K562 (cell line): ENCODE measurements around the gene MAL. TPM values are rescaled to one million over a fixed set of nuclear protein-coding genes. Genes with fewer than 3 reads are reported as not detected.

Source experiments
- ATAC-seq: fragments of 200-7000 bp; cut with Tn5 transposase; 3 replicates; pipeline ENCODE4 v1.9.1; 2020; ENCODE audit warnings: moderate library complexity
- BruUV-seq: library from RNA; stranded (reverse); fragments of 400-500 nt; replicated peaks from 2 replicates; lab custom pipeline; 2021; lab: Mats Ljungman, UMichigan
- CTCF ChIA-PET: fragments of 300-600 bp; formaldehyde crosslinking; extraction: SDS; loops from one replicate; lab custom pipeline; 2021; ENCODE audit warnings: low intra/inter-chr PET ratio; lab: Yijun Ruan, JAX
- POLR2A ChIA-PET: fragments of 300-600, 350-650 bp; sonication (Branson Sonifier 250); formaldehyde crosslinking; extraction: SDS; loops from one replicate; lab custom pipeline; 2021; ENCODE audit warnings: antibody characterized with exemption, inconsistent platforms; lab: Yijun Ruan, JAX
- DNase-seq, 4 experiments: peaks; one replicate each; pipeline versions ENCODE4 v3.0.0 to v3.0.0-alpha.2; 2011 to 2018; ENCODE audit warnings: low spot score in 3 of 4, mixed read lengths in 3 of 4; ENCODE audit errors: extremely low read depth in 1 of 4
- FAIRE-seq: peaks from 2 replicates; lab custom pipeline; 2011; peaks lifted over from hg19 to GRCh38; lab: Jason Lieb, UNC
- H2AFZ ChIP-seq: 2 replicates; pipeline ENCODE4 v1.6.0; 2011; ENCODE audit warnings: low read depth, low read length, control low read depth, inconsistent platforms
- H3K27ac ChIP-seq: fragments of 200-600 bp; 3 replicates; pipeline ENCODE4 v1.8.0; 2011; ENCODE audit warnings: low read depth, mild to moderate bottlenecking, control low read depth, inconsistent platforms, low read length, moderate library complexity, mixed read lengths; ENCODE audit errors: extremely low read depth
- H3K27me3 ChIP-seq, 2 experiments: fragments of 300-600 bp in 1 of 2; 2 replicates in 1 of 2; 3 replicates in 1 of 2; pipeline versions ENCODE4 v1.6.0 to v1.8.0; 2011; ENCODE audit warnings: inconsistent platforms in 2 of 2, low read length in 2 of 2, mild to moderate bottlenecking in 1 of 2, mixed read lengths in 1 of 2, moderate library complexity in 1 of 2; ENCODE audit not compliant: control insufficient read depth in 2 of 2, insufficient read depth in 2 of 2
- H3K36me3 ChIP-seq: fragments of 300-600 bp; 3 replicates; pipeline ENCODE4 v1.8.0; 2011; ENCODE audit warnings: mild to moderate bottlenecking, low read length, inconsistent platforms; ENCODE audit not compliant: control insufficient read depth, insufficient read depth
- H3K4me1 ChIP-seq, 2 experiments: fragments of 200-600 bp in 1 of 2; replicated peaks in 1 of 2; 2 replicates in 1 of 2; 3 replicates in 1 of 2; pipeline versions ENCODE4 v1.5.1 to v1.8.0; 2011; ENCODE audit warnings: inconsistent platforms in 2 of 2, low read length in 2 of 2, mild to moderate bottlenecking in 1 of 2, mixed read lengths in 1 of 2, moderate library complexity in 1 of 2; ENCODE audit not compliant: control insufficient read depth in 2 of 2, insufficient read depth in 2 of 2
- H3K4me2 ChIP-seq: 2 replicates; pipeline ENCODE4 v1.6.1; 2011; ENCODE audit warnings: low read length, control low read depth, inconsistent platforms, mixed read lengths; ENCODE audit not compliant: insufficient read depth
- H3K4me3 ChIP-seq: fragments of 200-600 bp; sonication (generic), shearing (Covaris generic); 2 replicates; pipeline ENCODE4 v1.5.1; 2016; ENCODE audit warnings: control low read depth, inconsistent platforms
- H3K79me2 ChIP-seq: fragments of 200-600 bp; 3 replicates; pipeline ENCODE4 v1.8.0; 2011; ENCODE audit warnings: low read length, inconsistent platforms; ENCODE audit not compliant: control insufficient read depth, insufficient read depth
- H3K9ac ChIP-seq, 2 experiments: 2 replicates each; pipeline versions ENCODE4 v1.6.0 to v1.6.1; 2011; ENCODE audit warnings: low read depth in 2 of 2, low read length in 2 of 2, control low read depth in 1 of 2, inconsistent platforms in 1 of 2, mild to moderate bottlenecking in 1 of 2, mixed read lengths in 1 of 2; ENCODE audit not compliant: insufficient read depth in 1 of 2
- H3K9me1 ChIP-seq: one replicate; pipeline ENCODE4 v1.6.0; 2011; ENCODE audit warnings: inconsistent platforms, mild to moderate bottlenecking, low read length, moderate library complexity; ENCODE audit not compliant: control insufficient read depth, insufficient read depth
- H3K9me3 ChIP-seq: replicated peaks from 2 replicates; pipeline ENCODE4 v1.5.1; 2011; ENCODE audit warnings: low read depth, low read length, inconsistent platforms; ENCODE audit not compliant: control insufficient read depth, insufficient read depth
- H4K20me1 ChIP-seq: replicated peaks from 2 replicates; pipeline ENCODE4 v1.6.1; 2011; ENCODE audit warnings: low read length, inconsistent platforms, mixed read lengths; ENCODE audit not compliant: control insufficient read depth, insufficient read depth
- BDP1 ChIP-seq: IDR thresholded peaks from 3 replicates; pipeline ENCODE4 v1.6.1; 2011; ENCODE audit not compliant: insufficient read length, insufficient read depth
- E2F1 ChIP-seq: sonication (generic); formaldehyde crosslinking; IDR thresholded peaks from 2 replicates; pipeline ENCODE4 v1.8.1; 2023; ENCODE audit warnings: mild to moderate bottlenecking, missing genetic modification reagents, moderate library complexity
- POLR2AphosphoS5 ChIP-seq: IDR thresholded peaks from 2 replicates; pipeline ENCODE4 v1.6.1; 2011; ENCODE audit warnings: mild to moderate bottlenecking, low read depth, low read length, moderate library complexity; ENCODE audit not compliant: control insufficient read depth, insufficient read depth
- ZNF644 ChIP-seq: fragments of 200-800 bp; sonication (Bioruptor generic); IDR thresholded peaks from 2 replicates; pipeline ENCODE4 v1.6.1; 2016; ENCODE audit warnings: low read depth, missing genetic modification characterization, missing compliant biosample characterization
- WGBS: fragments of 100-300 bp; shearing (Covaris generic); methylation state at CpG from one replicate; pipeline ENCODE4 v1.1.6; 2016; ENCODE audit warnings: low coverage, mixed read lengths; ENCODE audit not compliant: insufficient coverage; ENCODE audit errors: missing lambda C conversion rate; 5-methylcytosine and 5-hydroxymethylcytosine counted together
- in situ Hi-C: fragments of 300-500 bp; cut with MboI; formaldehyde crosslinking; loops from 4 replicates; pipeline ENCODE4 v1.15.0; 2018; ENCODE audit warnings: inconsistent platforms, mixed read lengths
- intact Hi-C: fragments of 100-400 bp; cut with micrococcal nuclease; formaldehyde crosslinking; loops from 2 replicates; pipeline ENCODE4 v1.14.2; 2022
- polyA plus RNA-seq, 8 experiments: library from polyadenylated mRNA; depleted of rRNA in 4 of 8; stranded (reverse) in 5 of 8; unstranded in 3 of 8; fragments of >200 nt; fragmentation: Nextera tagmentation in 2 of 8; fragmentation: Illumina TruSeq in 1 of 8; extraction: Ambion mirVana in 2 of 8; extraction: Trizol in 1 of 8; gene quantifications; 2 replicates each; pipeline versions ENCODE4 v1.2.1 to v1.2.3, GENCODE V29; 2011 to 2014; ENCODE audit warnings: inconsistent platforms in 1 of 8, missing spikeins in 1 of 8
- total RNA-seq, 7 experiments: library from RNA; depleted of rRNA in 6 of 7; stranded (reverse); fragments of >200 nt in 6 of 7; fragmentation: Illumina TruSeq in 2 of 7; extraction: Trizol in 2 of 7; gene quantifications; 2 replicates each; pipeline versions ENCODE4 v1.2.1 to v1.2.3, GENCODE V29; 2011 to 2021; ENCODE audit warnings: low replicate concordance in 1 of 7

Gene MAL
- total and polyA plus RNA-seq, 9 of the 15 experiments (the other 6 are each of a cell fraction or from before 2014, with no cell fraction given) = not detected

GRCh38 chr2:94982156-94982555, 43.4 kb upstream of the MAL start (continued):
- TF ChIP-seq E2F1 (CRISPR knock-in tag) (no peak), POLR2AphosphoS5 (no peak)

GRCh38 chr2:94982675-94983074, 42.8 kb upstream of the MAL start:
- H3K4me1 ChIP-seq = no peaks in the 10 kb centered on the region
- no TSS peak for BruUV-seq
- H3K9ac ChIP-seq = no peak overlapping the region
- no peaks in the 10 kb centered on the region for H3K79me2 ChIP-seq
- H3K27me3 ChIP-seq = peaks cover 0 to 28% of the 10 kb centered on the region in 2 experiments; a peak in 3 of 5 replicates
- 0 out of 2 replicates have a peak, but pooled peaks cover 3% of the 10 kb centered on the region for H4K20me1 ChIP-seq
- H3K9me1 ChIP-seq = no peaks in the 10 kb centered on the region
- FAIRE-seq (no peak), DNase-seq (no peak), ATAC-seq (no peak)
- no peak overlapping the region for H3K4me2 ChIP-seq
- H3K27ac ChIP-seq = no peak overlapping the region
- no peaks in the 10 kb centered on the region for H3K36me3 ChIP-seq
- H3K9me3 ChIP-seq = no peaks in the 10 kb centered on the region
- ChIA-PET CTCF (no interaction called here), POLR2A (no interaction called here)
- no peak for TF ChIP-seq ZNF644 (tag)
- TF ChIP-seq BDP1 = no peak
- no peak overlapping the region for H3K4me3 ChIP-seq
- in situ Hi-C loops (no loop called here), intact Hi-C loops (no loop called here)
- no peak overlapping the region for H2AFZ ChIP-seq
- 0% methylated on average over 3 of the region's 3 CpGs for WGBS
